Sigmoid colon (tissue), 7 donors: ENCODE results near the gene PDCD10. TPM values are rescaled to one million over a fixed set of nuclear protein-coding genes. Genes with fewer than 3 reads are reported as not detected.

Experiments
- DNase-seq: peaks from one replicate; pipeline ENCODE4 v3.0.0-alpha.2; 2019
- H3K27ac ChIP-seq, 4 donors: fragments of 200-600 bp; sonication (generic); one replicate each; pipeline ENCODE4 v1.5.1; 2016 to 2019; ENCODE audit warnings: mild to moderate bottlenecking in 1 of 4
- H3K27me3 ChIP-seq, 3 donors: fragments of 200-600 bp; sonication (generic); one replicate each; pipeline ENCODE4 v1.5.1; 2019; ENCODE audit warnings: mild to moderate bottlenecking in 1 of 3
- H3K36me3 ChIP-seq, 4 donors: fragments of 200-600 bp; sonication (generic); one replicate each; pipeline ENCODE4 v1.5.1; 2016 to 2019
- H3K4me1 ChIP-seq, 4 donors: fragments of 200-600 bp; sonication (generic); one replicate each; pipeline ENCODE4 v1.5.1; 2017 to 2019
- H3K4me3 ChIP-seq, 4 donors: fragments of 200-600 bp; sonication (generic); one replicate each; pipeline ENCODE4 v1.5.1; 2017 to 2019; ENCODE audit warnings: mild to moderate bottlenecking in 2 of 4, moderate library complexity in 1 of 4
- H3K9me3 ChIP-seq, 4 donors: fragments of 200-600 bp in 3 of 4; sonication (generic) in 3 of 4; one replicate each; pipeline versions ENCODE4 v1.5.1 to v1.6.1; 2013 to 2019
- CTCF ChIP-seq, 4 experiments: fragments of 450-650 bp in 3 of 4; fragments of 200-600 bp in 1 of 4; IDR thresholded peaks; one replicate each; pipeline ENCODE4 v1.5.1; 2016 to 2019; ENCODE audit warnings: antibody characterized with exemption in 4 of 4, mild to moderate bottlenecking in 3 of 4, moderate library complexity in 2 of 4
- EP300 ChIP-seq, 4 donors: sonication (generic); formaldehyde crosslinking; IDR thresholded peaks; one replicate each; pipeline ENCODE4 v1.6.1; 2017; ENCODE audit warnings: antibody characterized with exemption in 4 of 4
- POLR2A ChIP-seq, 2 donors: fragments of 450-650 bp; IDR thresholded peaks; one replicate each; pipeline ENCODE4 v1.6.1; 2016; ENCODE audit warnings: antibody characterized with exemption in 2 of 2, mild to moderate bottlenecking in 2 of 2, moderate library complexity in 2 of 2
- POLR2AphosphoS5 ChIP-seq, 4 donors: sonication (generic); formaldehyde crosslinking; IDR thresholded peaks; one replicate each; pipeline ENCODE4 v1.6.1; 2017; ENCODE audit warnings: antibody characterized with exemption in 4 of 4
- WGBS, 2 donors: extraction: QIAGEN DNeasy Blood & Tissue Kit; methylation state at CpG; one replicate each; pipeline ENCODE4 v1.1.7; 2013; 5-methylcytosine and 5-hydroxymethylcytosine counted together
- intact Hi-C: fragments of 100-400 bp; cut with DNase I; formaldehyde crosslinking; loops from one replicate; pipeline ENCODE4 v1.15.1; 2023
- polyA plus RNA-seq, 3 donors: library from polyadenylated mRNA; stranded (reverse); fragments of 200-250 nt; gene quantifications; one replicate each; pipeline ENCODE4 v1.2.3, GENCODE V29; 2013
- total RNA-seq, 4 donors: library from RNA; depleted of rRNA; stranded (reverse); fragments of >200 nt; gene quantifications; one replicate each; pipeline ENCODE4 v1.1.0, GENCODE V29; 2016
- donor health status: healthy with polysubstance abuse.
- donor health status: Bipolar disorder and iron deficiency.
- donor health status: healthy.

The PDCD10 gene
- total RNA-seq (10 to 100 TPM; 49.3 to 67.0 (median 60.7) TPM), polyA plus RNA-seq (100 to 1,000 TPM in 2 of 3 donors, 10 to 100 TPM in 1; 79.9 to 198 (median 136) TPM)

GRCh38 chr3:167734498-167735232, at the start of gene PDCD10:
Gene PDCD10, minus strand, starts transcription at chr3:167734892. Its CDS starts 14,735 bp downstream, at chr3:167720157.
- WGBS, 2 donors: 0 to 1% methylated on average over 49 of the region's 49 CpGs
- intact Hi-C loops: loop anchor here (5.0 to 10.0 kb wide), 2 partner anchors 78 to 430 kb away; no protein-coding TSS in a partner anchor
- Histone ChIP-seq H3K36me3 (no peaks in the 10 kb centered on the region), H3K9me3 (no peaks in the 10 kb centered on the region), H3K27me3 (no peaks in the 10 kb centered on the region), H3K4me1 (peaks cover 2 to 30% (median 17%) of the 10 kb centered on the region in 4 donors), H3K27ac (peak within 1 kb of the TSS; percentile 89 to 94 (median 90)), H3K4me3 (peak within 1 kb of the TSS; percentile 65 to 87 (median 84))
- TF ChIP-seq POLR2A (IDR thresholded peaks at IDR 0.05) (peak; percentile 31 to 44), POLR2AphosphoS5 (IDR thresholded peaks at IDR 0.05) (peak; percentile 37 to 89 (median 72)), EP300 (IDR thresholded peaks at IDR 0.05) (no peak), CTCF (IDR thresholded peaks at IDR 0.05) (peak in 1 of 4 experiments; percentile 9)
- DNase-seq: peak; percentile 99

GRCh38 chr3:167783781-167784180, 49.1 kb upstream of the PDCD10 start:
- no peak overlapping the region for H3K27ac ChIP-seq
- 46 to 77% methylated on average over 1 of the region's 1 CpG for WGBS, 2 donors
- H3K9me3 ChIP-seq: no peaks in the 10 kb centered on the region
- peaks cover 0 to 5% (median 0%) of the 10 kb centered on the region in 4 donors for H3K4me1 ChIP-seq
- DNase-seq: no peak
- no peak overlapping the region for H3K4me3 ChIP-seq
- H3K27me3 ChIP-seq: peaks cover 0 to 3% (median 0%) of the 10 kb centered on the region in 3 donors
- no peak for TF ChIP-seq POLR2A (IDR thresholded peaks at IDR 0.05)
- no peak for TF ChIP-seq CTCF (IDR thresholded peaks at IDR 0.05)
- TF ChIP-seq EP300 (IDR thresholded peaks at IDR 0.05): no peak
- TF ChIP-seq POLR2AphosphoS5 (IDR thresholded peaks at IDR 0.05): no peak
- intact Hi-C loops: no loop called here
- no peaks in the 10 kb centered on the region for H3K36me3 ChIP-seq

- TF ChIP-seq EP300 (IDR thresholded peaks at IDR 0.05): no peak
- TF ChIP-seq CTCF (IDR thresholded peaks at IDR 0.05): no peak
- TF ChIP-seq POLR2AphosphoS5 (IDR thresholded peaks at IDR 0.05): no peak
- H3K4me1 ChIP-seq: peaks cover 0 to 5% (median 0%) of the 10 kb centered on the region in 4 donors
- no peaks in the 10 kb centered on the region for H3K27me3 ChIP-seq
- 72 to 79% methylated on average over 2 of the region's 2 CpGs for WGBS, 2 donors
- H3K4me3 ChIP-seq: no peak overlapping the region
- intact Hi-C loops: no loop called here
- H3K36me3 ChIP-seq: no peaks in the 10 kb centered on the region
- H3K27ac ChIP-seq: no peak overlapping the region
- DNase-seq: no peak
- H3K9me3 ChIP-seq: peaks cover 0 to 4% (median 1%) of the 10 kb centered on the region in 4 donors
Observed at GRCh38 chr3:167780214-167780883, 45.7 kb upstream of the PDCD10 start.

DNA sequence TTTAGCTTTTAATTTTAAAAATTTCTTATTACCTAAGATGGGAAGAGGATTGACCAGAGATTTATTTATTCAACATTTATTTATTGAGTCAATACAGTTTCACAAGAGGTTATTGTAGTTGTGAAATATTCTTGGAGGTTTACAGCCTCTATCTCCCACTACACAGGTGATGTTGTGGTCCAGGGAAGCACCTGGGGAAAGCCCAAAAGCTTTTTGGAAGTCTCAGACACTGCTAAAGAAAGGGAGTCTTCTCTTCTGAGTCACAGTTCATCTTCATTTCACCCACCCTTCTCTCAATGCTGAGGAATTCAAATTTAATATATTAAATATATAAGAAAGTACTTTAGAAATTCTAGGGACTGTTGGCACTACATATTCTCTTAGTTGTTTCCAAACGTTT, 42.7 kb upstream of the PDCD10 start:
- Histone ChIP-seq H3K4me1 (no peaks in the 10 kb centered on the region), H3K4me3 (no peak overlapping the region), H3K27ac (no peak overlapping the region), H3K9me3 (peaks cover 0 to 4% (median 1%) of the 10 kb centered on the region in 4 donors), H3K36me3 (no peaks in the 10 kb centered on the region), H3K27me3 (no peaks in the 10 kb centered on the region)
- WGBS, 2 donors: 54 to 82% methylated on average over 1 of the region's 1 CpG
- DNase-seq: no peak
- TF ChIP-seq CTCF (IDR thresholded peaks at IDR 0.05): no peak
- no peak for TF ChIP-seq EP300 (IDR thresholded peaks at IDR 0.05)
- no peak for TF ChIP-seq POLR2AphosphoS5 (IDR thresholded peaks at IDR 0.05)
- TF ChIP-seq POLR2A (IDR thresholded peaks at IDR 0.05): no peak
- intact Hi-C loops: no loop called here
